ENCODE results near the gene ASPSCR1. TPM values are rescaled to one million over a fixed set of nuclear protein-coding genes. Genes with fewer than 3 reads are reported as not detected.
A peak's percentile ranks its signal among the peaks of the same experiment; 100 is the strongest.

Gene ASPSCR1
- total and polyA plus RNA-seq, 2 of the 13 experiments (the other 11 are each of a cell fraction or from before 2014, with no cell fraction given) = 274 to 314 TPM

DNA sequence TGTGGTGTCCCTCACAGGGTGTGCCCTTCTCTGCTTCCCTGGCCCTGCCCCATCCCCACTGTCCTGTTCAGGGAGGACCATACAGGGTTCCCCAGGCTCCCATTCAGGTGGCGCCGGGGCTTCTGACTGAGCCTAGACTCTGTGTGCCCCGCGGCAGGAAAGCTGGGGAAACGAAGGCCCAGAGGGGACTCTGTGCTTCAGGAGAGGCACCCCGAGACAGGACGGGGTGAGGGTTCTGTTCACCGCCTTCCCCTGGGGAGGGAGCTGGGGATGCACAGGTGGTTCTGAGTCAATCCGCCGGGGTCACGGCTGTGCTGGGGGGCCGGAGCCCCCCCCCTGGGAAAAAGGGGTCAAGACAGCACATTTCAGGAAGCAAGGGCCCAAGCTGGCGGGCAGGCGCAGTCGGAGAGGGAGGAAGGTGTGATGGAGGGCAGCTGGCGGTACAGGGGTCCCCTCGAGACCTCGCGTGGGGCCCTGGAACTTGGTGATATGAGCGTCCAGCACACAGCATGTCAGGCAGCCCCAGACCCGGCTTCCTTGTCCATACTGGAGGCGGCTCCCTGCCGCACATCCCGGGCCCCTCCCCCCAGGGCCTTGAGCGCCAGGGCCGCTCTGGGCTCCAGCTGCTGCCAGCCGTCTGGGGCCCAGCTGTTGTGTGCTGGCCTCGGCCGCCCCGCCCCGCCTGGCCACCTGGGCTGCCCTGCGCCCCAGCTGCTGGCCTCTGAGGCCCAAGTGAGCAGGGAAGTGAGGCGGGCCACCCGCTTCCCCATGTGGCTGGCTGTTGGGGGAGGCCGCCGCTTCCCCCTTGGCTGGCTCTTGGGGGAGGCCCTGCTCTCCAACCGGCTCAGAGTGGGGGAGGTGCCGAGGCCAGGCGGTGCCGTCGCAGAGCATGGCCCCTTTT lies 10.8 kb upstream of the ASPSCR1 start (continued):
- TF ChIP-seq, protein P1, sequence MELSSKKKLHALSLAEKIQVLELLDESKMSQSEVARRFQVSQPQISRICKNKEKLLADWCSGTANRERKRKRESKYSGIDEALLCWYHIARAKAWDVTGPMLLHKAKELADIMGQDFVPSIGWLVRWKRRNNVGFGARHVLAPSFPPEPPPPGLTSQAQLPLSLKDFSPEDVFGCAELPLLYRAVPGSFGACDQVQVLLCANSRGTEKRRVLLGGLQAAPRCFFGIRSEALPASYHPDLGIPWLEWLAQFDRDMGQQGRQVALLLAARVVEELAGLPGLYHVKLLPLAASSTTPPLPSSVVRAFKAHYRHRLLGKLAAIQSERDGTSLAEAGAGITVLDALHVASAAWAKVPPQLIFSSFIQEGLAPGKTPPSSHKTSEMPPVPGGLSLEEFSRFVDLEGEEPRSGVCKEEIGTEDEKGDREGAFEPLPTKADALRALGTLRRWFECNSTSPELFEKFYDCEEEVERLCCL (CRISPR knock-in tag; IDR thresholded peaks at IDR 0.05; ENCODE audit: borderline replicate concordance) = peak; percentile 83; the same call in 1 of the 2 replicates
- TF ChIP-seq HOXA5 (CRISPR knock-in tag; IDR thresholded peaks at IDR 0.05) (peak; percentile 57), ZC3H13 (CRISPR knock-in tag; IDR thresholded peaks at IDR 0.05) (peak; percentile 94), GABPA (IDR thresholded peaks at IDR 0.05; ENCODE audit: low read depth, low read length) (no peak), GABPA (CRISPR knock-in tag; IDR thresholded peaks at IDR 0.05; ENCODE audit: low read depth) (no peak), GATAD1 (CRISPR knock-in tag; IDR thresholded peaks at IDR 0.05) (peak; percentile 72), NAIF1 (CRISPR knock-in tag; IDR thresholded peaks at IDR 0.05; ENCODE audit: borderline replicate concordance) (peak; percentile 88), SKI (IDR thresholded peaks at IDR 0.05; ENCODE audit: partially characterized antibody) (peak; percentile 97), MIER2 (CRISPR knock-in tag; IDR thresholded peaks at IDR 0.05) (peak; percentile 35; the same call in 1 of the 2 replicates), ZSCAN22 (CRISPR knock-in tag; IDR thresholded peaks at IDR 0.05) (no peak), ZNF850 (CRISPR knock-in tag; conservative IDR thresholded peaks at IDR 0.05) (0 out of 2 replicates have a peak, but pooled peaks have one; percentile 66), ZNF530 (CRISPR knock-in tag; IDR thresholded peaks at IDR 0.05; ENCODE audit: low read depth) (no peak), CREB1 (IDR thresholded peaks at IDR 0.05) (no peak), CREB1 (CRISPR knock-in tag; IDR thresholded peaks at IDR 0.05) (no peak), KAT8 (CRISPR knock-in tag; IDR thresholded peaks at IDR 0.05) (peak; percentile 89), ZNF766 (CRISPR knock-in tag; IDR thresholded peaks at IDR 0.05; ENCODE audit: borderline replicate concordance) (no peak), EED (CRISPR knock-in tag; IDR thresholded peaks at IDR 0.05) (no peak)
- TF ChIP-seq, protein P2, sequence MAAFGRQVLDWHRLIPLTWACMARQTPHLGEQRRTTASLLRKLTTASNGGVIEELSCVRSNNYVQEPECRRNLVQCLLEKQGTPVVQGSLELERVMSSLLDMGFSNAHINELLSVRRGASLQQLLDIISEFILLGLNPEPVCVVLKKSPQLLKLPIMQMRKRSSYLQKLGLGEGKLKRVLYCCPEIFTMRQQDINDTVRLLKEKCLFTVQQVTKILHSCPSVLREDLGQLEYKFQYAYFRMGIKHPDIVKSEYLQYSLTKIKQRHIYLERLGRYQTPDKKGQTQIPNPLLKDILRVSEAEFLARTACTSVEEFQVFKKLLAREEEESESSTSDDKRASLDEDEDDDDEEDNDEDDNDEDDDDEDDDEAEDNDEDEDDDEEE (CRISPR knock-in tag; IDR thresholded peaks at IDR 0.05) = 0 out of 2 replicates have a peak, but pooled peaks have one; percentile 78
- TF ChIP-seq, protein P3, sequence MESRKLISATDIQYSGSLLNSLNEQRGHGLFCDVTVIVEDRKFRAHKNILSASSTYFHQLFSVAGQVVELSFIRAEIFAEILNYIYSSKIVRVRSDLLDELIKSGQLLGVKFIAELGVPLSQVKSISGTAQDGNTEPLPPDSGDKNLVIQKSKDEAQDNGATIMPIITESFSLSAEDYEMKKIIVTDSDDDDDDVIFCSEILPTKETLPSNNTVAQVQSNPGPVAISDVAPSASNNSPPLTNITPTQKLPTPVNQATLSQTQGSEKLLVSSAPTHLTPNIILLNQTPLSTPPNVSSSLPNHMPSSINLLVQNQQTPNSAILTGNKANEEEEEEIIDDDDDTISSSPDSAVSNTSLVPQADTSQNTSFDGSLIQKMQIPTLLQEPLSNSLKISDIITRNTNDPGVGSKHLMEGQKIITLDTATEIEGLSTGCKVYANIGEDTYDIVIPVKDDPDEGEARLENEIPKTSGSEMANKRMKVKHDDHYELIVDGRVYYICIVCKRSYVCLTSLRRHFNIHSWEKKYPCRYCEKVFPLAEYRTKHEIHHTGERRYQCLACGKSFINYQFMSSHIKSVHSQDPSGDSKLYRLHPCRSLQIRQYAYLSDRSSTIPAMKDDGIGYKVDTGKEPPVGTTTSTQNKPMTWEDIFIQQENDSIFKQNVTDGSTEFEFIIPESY (CRISPR knock-in tag; IDR thresholded peaks at IDR 0.05) = peak; percentile 89
- TF ChIP-seq, protein P4, sequence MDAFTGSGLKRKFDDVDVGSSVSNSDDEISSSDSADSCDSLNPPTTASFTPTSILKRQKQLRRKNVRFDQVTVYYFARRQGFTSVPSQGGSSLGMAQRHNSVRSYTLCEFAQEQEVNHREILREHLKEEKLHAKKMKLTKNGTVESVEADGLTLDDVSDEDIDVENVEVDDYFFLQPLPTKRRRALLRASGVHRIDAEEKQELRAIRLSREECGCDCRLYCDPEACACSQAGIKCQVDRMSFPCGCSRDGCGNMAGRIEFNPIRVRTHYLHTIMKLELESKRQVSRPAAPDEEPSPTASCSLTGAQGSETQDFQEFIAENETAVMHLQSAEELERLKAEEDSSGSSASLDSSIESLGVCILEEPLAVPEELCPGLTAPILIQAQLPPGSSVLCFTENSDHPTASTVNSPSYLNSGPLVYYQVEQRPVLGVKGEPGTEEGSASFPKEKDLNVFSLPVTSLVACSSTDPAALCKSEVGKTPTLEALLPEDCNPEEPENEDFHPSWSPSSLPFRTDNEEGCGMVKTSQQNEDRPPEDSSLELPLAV (CRISPR knock-in tag; conservative IDR thresholded peaks at IDR 0.05; ENCODE audit: low read depth) = no peak
- TF ChIP-seq, protein P5, sequence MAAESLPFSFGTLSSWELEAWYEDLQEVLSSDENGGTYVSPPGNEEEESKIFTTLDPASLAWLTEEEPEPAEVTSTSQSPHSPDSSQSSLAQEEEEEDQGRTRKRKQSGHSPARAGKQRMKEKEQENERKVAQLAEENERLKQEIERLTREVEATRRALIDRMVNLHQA (CRISPR knock-in tag; IDR thresholded peaks at IDR 0.05) = no peak
